Heart right ventricle (tissue), 16 donors: ENCODE measurements around the gene NLGN2. TPM values are rescaled to one million over a fixed set of nuclear protein-coding genes. Genes with fewer than 3 reads are reported as not detected.
A peak's percentile ranks its signal among the peaks of the same experiment; 100 is the strongest.

ENCODE experiments used
- ATAC-seq, 8 donors: fragments of 200-7000 bp; cut with Tn5 transposase; one replicate each; pipeline ENCODE4 v1.9.1; 2020; ENCODE audit warnings: mild to moderate bottlenecking in 8 of 8, moderate library complexity in 8 of 8, moderate number of reproducible peaks in 1 of 8
- DNase-seq, 2 donors: peaks; one replicate each; pipeline ENCODE4 v3.0.0-alpha.2; 2020
- H3K27ac ChIP-seq, 10 donors: fragments of 200-600 bp; sonication (generic) in 2 of 10; one replicate each; pipeline versions ENCODE4 v1.5.0 to v1.8.0; 2020 to 2022; ENCODE audit warnings: mild to moderate bottlenecking in 3 of 10
- H3K27me3 ChIP-seq, 7 donors: fragments of 200-600 bp; one replicate each; pipeline ENCODE4 v1.8.0; 2021 to 2022; ENCODE audit warnings: mild to moderate bottlenecking in 2 of 7
- H3K36me3 ChIP-seq, 9 donors: fragments of 200-600 bp; sonication (generic) in 1 of 9; one replicate each; pipeline versions ENCODE4 v1.5.0 to v1.8.0; 2020 to 2022; ENCODE audit warnings: mild to moderate bottlenecking in 2 of 9
- H3K4me1 ChIP-seq, 9 donors: fragments of 200-600 bp; sonication (generic) in 1 of 9; one replicate each; pipeline versions ENCODE4 v1.5.0 to v1.8.0; 2020 to 2022; ENCODE audit warnings: mild to moderate bottlenecking in 4 of 9
- H3K4me3 ChIP-seq, 10 donors: fragments of 200-600 bp; sonication (generic) in 2 of 10; one replicate each; pipeline versions ENCODE4 v1.5.0 to v1.8.0; 2020 to 2022; ENCODE audit warnings: mild to moderate bottlenecking in 7 of 10, moderate library complexity in 2 of 10
- H3K9me3 ChIP-seq, 11 donors: fragments of 200-600 bp in 10 of 11; sonication (generic) in 2 of 11; one replicate each; pipeline versions ENCODE4 v1.5.0 to v1.8.0; 2013 to 2022; ENCODE audit warnings: mild to moderate bottlenecking in 2 of 11, control low read depth in 1 of 11, moderate library complexity in 1 of 11
- WGBS, 2 donors: extraction: QIAGEN DNeasy Blood & Tissue Kit; methylation state at CpG; one replicate each; pipeline ENCODE4 v1.1.7; 2013; ENCODE audit warnings: inconsistent platforms in 1 of 2; 5-methylcytosine and 5-hydroxymethylcytosine counted together
- intact Hi-C, 10 donors: fragments of 100-400 bp; cut with DNase I; formaldehyde crosslinking; loops; one replicate each; pipeline versions ENCODE4 v1.11.1 to v1.14.2; 2022
- polyA plus RNA-seq, 2 donors: library from polyadenylated mRNA; stranded (reverse); fragments of 200-250 nt; gene quantifications; one replicate each; pipeline ENCODE4 v1.2.3, GENCODE V29; 2013
- total RNA-seq, 10 donors: library from RNA; stranded (reverse); fragmentation: NEBNext Ultra II Directional in 3 of 10; extraction: Animal tissue kit (Norgen Biotek cat#: 25700) in 3 of 10; gene quantifications; one replicate each; pipeline versions ENCODE4 v1.2.1 to v1.2.4, GENCODE V29; 2021 to 2023
- TF ChIP-seq, protein P1 (sequence below), 9 donors: fragments of 200-600 bp; sonication (generic) in 2 of 9; IDR thresholded peaks; one replicate each; pipeline versions ENCODE4 v1.5.0 to v1.8.0; 2021 to 2022; ENCODE audit warnings: antibody characterized with exemption in 9 of 9, mild to moderate bottlenecking in 5 of 9, moderate library complexity in 1 of 9
- donor health status: Arrhythmogenic right ventricular cardiomyopathy.
- donor health status: ischemic (EF 13 %, LVEDD 7.1; RV severe dilation, severe dysfunction).
- donor health status: healthy with polysubstance abuse.
- donor health status: DM: no; HTN: yes; CAD: no.
- donor health status: DM: no; HTN: no; CAD: no.
- donor health status: ischemic (EF 25% LVEDD 6.9; RV normal size, moderate dysfunction).
- donor health status: ischemic (EF 25% LVEDD 5.7; RV mildly dilated, moderate dysfunction).
- donor health status: healthy.
- donor health status: DM: yes; HTN: yes; CAD: no.
- donor health status: Ischemic cardiomyopathy.
- donor health status: ischemic (EF 35%, LVEDD 5.7; RV mildly dilated, moderate dysfunction).
- donor health status: nonischemic (EF 11% LVEDD 7.7; RV severe dilation, severe dysfunction).
- donor health status: DM: yes; HTN: yes; CAD: no.
- donor health status: PGD.
- donor health status: ischemic (EF 29% LVEDD 5.4; RV normal size, mild dysfunction).
- donor health status: nonischemic (EF 23%, LVEDD 6.1; RV moderate dilation, normal function).

Gene NLGN2
- total and polyA plus RNA-seq, 12 donors = 3.6 to 15.8 (median 7.1) TPM

- intact Hi-C loops = no loop called here
- peaks cover 0 to 15% (median 4%) of the 10 kb centered on the region in 7 donors for H3K27me3 ChIP-seq
- no peak for DNase-seq
- no peak overlapping the region for H3K4me3 ChIP-seq
- no peak overlapping the region for H3K27ac ChIP-seq
- TF ChIP-seq, protein P1, sequence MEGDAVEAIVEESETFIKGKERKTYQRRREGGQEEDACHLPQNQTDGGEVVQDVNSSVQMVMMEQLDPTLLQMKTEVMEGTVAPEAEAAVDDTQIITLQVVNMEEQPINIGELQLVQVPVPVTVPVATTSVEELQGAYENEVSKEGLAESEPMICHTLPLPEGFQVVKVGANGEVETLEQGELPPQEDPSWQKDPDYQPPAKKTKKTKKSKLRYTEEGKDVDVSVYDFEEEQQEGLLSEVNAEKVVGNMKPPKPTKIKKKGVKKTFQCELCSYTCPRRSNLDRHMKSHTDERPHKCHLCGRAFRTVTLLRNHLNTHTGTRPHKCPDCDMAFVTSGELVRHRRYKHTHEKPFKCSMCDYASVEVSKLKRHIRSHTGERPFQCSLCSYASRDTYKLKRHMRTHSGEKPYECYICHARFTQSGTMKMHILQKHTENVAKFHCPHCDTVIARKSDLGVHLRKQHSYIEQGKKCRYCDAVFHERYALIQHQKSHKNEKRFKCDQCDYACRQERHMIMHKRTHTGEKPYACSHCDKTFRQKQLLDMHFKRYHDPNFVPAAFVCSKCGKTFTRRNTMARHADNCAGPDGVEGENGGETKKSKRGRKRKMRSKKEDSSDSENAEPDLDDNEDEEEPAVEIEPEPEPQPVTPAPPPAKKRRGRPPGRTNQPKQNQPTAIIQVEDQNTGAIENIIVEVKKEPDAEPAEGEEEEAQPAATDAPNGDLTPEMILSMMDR (IDR thresholded peaks at IDR 0.05) = no peak
- ATAC-seq = no peak
- H3K9me3 ChIP-seq = peaks cover 0 to 5% (median 0%) of the 10 kb centered on the region in 11 donors
- H3K4me1 ChIP-seq = no peaks in the 10 kb centered on the region
- WGBS, 2 donors = 89 to 91% methylated on average over 2 of the region's 2 CpGs
- H3K36me3 ChIP-seq = no peaks in the 10 kb centered on the region
Measured at GRCh38 chr17:7374353-7374752, 33.3 kb upstream of the NLGN2 start.

DNA sequence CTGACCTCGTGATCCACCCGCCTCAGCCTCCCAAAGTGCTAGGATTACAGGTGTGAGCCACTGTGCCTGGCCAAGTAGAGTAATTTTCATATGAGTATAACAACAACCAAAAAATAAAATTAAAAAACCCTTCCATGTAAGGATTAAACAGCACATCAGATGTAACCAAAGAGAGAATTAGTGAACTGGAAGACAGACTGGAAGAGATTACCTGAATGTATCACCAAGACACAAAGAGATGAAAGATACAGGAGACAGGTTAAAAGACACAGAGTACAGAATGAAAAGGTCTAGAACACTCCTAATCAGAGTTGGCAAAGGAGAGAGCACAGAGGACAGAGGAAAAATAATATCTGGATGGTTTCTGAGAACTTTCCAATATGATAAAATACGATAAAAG is 28.5 kb upstream of the NLGN2 start:
- TF ChIP-seq, protein P1 (IDR thresholded peaks at IDR 0.05) = no peak
- intact Hi-C loops = no loop called here

GRCh38 chr17:7380321-7380720 is 27.3 kb upstream of the NLGN2 start:
- H3K4me3 ChIP-seq = peak overlapping the region in 9 of 10 donors; percentile 31 to 59 (median 50)
- H3K27me3 ChIP-seq = peaks cover 0 to 61% (median 0%) of the 10 kb centered on the region in 7 donors
- peak overlapping the region in 9 of 10 donors; percentile 23 to 79 (median 67) for H3K27ac ChIP-seq
- peaks cover 6 to 33% (median 30%) of the 10 kb centered on the region in 9 donors for H3K4me1 ChIP-seq
- TF ChIP-seq, protein P1 (IDR thresholded peaks at IDR 0.05) = peak in 1 of 9 donors; percentile 7
- intact Hi-C loops = no loop called here
- ATAC-seq (peak; percentile 61 to 89 (median 82)), DNase-seq (peak; percentile 54 to 73)
- H3K9me3 ChIP-seq = peaks cover 0 to 5% (median 0%) of the 10 kb centered on the region in 11 donors
- no peaks in the 10 kb centered on the region for H3K36me3 ChIP-seq
- whole genome bisulfite sequencing, 2 donors = 18 to 21% methylated on average over 7 of the region's 7 CpGs

More for the DNA sequence above, 28.5 kb upstream of the NLGN2 start:
- no peaks in the 10 kb centered on the region for H3K36me3 ChIP-seq
- no peak overlapping the region for H3K4me3 ChIP-seq
- H3K27me3 ChIP-seq = peaks cover 0 to 55% (median 0%) of the 10 kb centered on the region in 7 donors
- no peak overlapping the region for H3K27ac ChIP-seq
- ATAC-seq = no peak
- H3K9me3 ChIP-seq = peaks cover 0 to 5% (median 0%) of the 10 kb centered on the region in 11 donors
- WGBS, 2 donors = 92% methylated on average over 3 of the region's 3 CpGs
- H3K4me1 ChIP-seq = peaks cover 6 to 29% (median 26%) of the 10 kb centered on the region in 9 donors
- DNase-seq = no peak

GRCh38 chr17:7380855-7381683 is 26.6 kb upstream of the NLGN2 start, which contains the start of gene TNK1:
TNK1 (plus strand) TSS chr17:7381089; CDS start chr17:7382927, 1,838 bp downstream.
- 4 to 5% methylated on average over 48 to 52 of the region's 52 CpGs for WGBS, 2 donors
- intact Hi-C loops = no loop called here
- H3K27ac ChIP-seq = peak within 1 kb of the TSS in 9 of 10 donors; percentile 23 to 79 (median 67)
- peaks cover 0 to 5% (median 0%) of the 10 kb centered on the region in 11 donors for H3K9me3 ChIP-seq
- peaks cover 6 to 33% (median 30%) of the 10 kb centered on the region in 9 donors for H3K4me1 ChIP-seq
- peak; percentile 52 to 57 for DNase-seq
- H3K36me3 ChIP-seq = no peaks in the 10 kb centered on the region
- peaks cover 0 to 61% (median 0%) of the 10 kb centered on the region in 7 donors for H3K27me3 ChIP-seq
- TF ChIP-seq, protein P1 (IDR thresholded peaks at IDR 0.05) = no peak
- H3K4me3 ChIP-seq = peak within 1 kb of the TSS in 9 of 10 donors; percentile 31 to 59 (median 50)
- ATAC-seq = peak; percentile 31 to 77 (median 62)
